Measurements from ENCODE around the gene UGT2B11.
"Not testable (repeated sequence)": the region's sequence is repeated elsewhere in the genome, so short reads cannot be mapped to it uniquely, and the experiment has no call there.

Gene UGT2B11

DNA sequence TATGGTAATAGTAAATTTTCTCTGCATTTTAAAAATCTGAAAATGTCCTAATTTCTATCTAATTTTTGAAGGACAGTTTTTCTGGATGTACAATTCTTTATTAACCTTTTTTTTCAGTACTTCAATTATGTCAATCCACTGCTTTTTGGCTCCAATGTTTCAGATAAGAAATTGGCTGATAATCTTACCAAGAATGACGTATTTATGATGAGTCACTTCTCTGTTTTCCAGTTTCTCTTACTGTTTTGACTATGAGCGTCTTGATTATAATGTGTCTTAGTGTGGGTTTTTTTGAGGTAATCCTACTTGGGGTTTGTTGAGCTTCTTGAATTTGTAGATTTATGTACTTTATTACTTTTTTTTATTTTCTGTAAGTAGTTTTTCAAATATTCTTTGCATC lies 47.2 kb downstream of the UGT2B11 start:
- H3K36me3 ChIP-seq (ENCODE audit: control insufficient read depth, low read length): no peaks in the 10 kb centered on the region
- H3K27me3 ChIP-seq (ENCODE audit: control insufficient read depth, low read length): no peaks in the 10 kb centered on the region
- H3F3A ChIP-seq (ENCODE audit: control insufficient read depth, insufficient read depth): no peaks in the 10 kb centered on the region
- TF ChIP-seq, protein P1, sequence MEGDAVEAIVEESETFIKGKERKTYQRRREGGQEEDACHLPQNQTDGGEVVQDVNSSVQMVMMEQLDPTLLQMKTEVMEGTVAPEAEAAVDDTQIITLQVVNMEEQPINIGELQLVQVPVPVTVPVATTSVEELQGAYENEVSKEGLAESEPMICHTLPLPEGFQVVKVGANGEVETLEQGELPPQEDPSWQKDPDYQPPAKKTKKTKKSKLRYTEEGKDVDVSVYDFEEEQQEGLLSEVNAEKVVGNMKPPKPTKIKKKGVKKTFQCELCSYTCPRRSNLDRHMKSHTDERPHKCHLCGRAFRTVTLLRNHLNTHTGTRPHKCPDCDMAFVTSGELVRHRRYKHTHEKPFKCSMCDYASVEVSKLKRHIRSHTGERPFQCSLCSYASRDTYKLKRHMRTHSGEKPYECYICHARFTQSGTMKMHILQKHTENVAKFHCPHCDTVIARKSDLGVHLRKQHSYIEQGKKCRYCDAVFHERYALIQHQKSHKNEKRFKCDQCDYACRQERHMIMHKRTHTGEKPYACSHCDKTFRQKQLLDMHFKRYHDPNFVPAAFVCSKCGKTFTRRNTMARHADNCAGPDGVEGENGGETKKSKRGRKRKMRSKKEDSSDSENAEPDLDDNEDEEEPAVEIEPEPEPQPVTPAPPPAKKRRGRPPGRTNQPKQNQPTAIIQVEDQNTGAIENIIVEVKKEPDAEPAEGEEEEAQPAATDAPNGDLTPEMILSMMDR (IDR thresholded peaks at IDR 0.05; ENCODE audit: low read depth, low read length, poor library complexity, severe bottlenecking): no peak
- no peak for TF ChIP-seq EZH2phosphoT487 (IDR thresholded peaks at IDR 0.05; ENCODE audit: borderline replicate concordance, low read length)
- no peaks in the 10 kb centered on the region for H3K79me2 ChIP-seq (ENCODE audit: control insufficient read depth, low read length)
- no peak overlapping the region for H3K27ac ChIP-seq (ENCODE audit: low read depth, low read length)
- no peaks in the 10 kb centered on the region for H3K4me1 ChIP-seq (ENCODE audit: control insufficient read depth, low read length)
- no peak overlapping the region for H3K4me3 ChIP-seq (ENCODE audit: low read length)
- H3K9me3 ChIP-seq (ENCODE audit: control insufficient read depth, insufficient read depth, low read length): no peaks in the 10 kb centered on the region
- H3K4me2 ChIP-seq (ENCODE audit: low read length): no peak overlapping the region
- H3K9me2 ChIP-seq (replicated peaks; ENCODE audit: control insufficient read depth, low read length): no peaks in the 10 kb centered on the region
- no peaks in the 10 kb centered on the region for H4K20me1 ChIP-seq (ENCODE audit: control insufficient read depth, insufficient read depth, low read depth, low read length)

DNA sequence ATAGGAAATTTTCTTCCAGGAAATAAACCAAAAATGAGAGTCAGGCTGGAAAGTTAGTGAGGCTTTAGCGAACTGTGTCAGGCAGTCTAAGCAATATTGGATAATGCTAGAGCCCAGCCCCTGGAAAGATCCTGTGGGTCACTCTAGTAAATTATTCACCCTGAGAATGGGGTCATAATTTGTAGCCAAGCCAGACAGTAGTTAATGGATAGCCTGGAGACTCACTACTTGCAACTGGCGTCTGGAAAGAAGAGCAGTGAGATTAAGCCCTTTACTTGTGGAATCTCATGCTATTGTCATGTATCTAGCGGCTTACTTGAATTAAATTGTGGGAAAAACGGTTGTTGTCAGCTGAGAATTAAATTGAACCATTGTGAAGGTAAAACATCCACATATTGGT lies 48.2 kb downstream of the UGT2B11 start:
- not testable (repeated sequence) for H3K9me3 ChIP-seq (ENCODE audit: control insufficient read depth, insufficient read depth, low read length); H3K79me2 ChIP-seq (ENCODE audit: control insufficient read depth, low read length); H3K9me2 ChIP-seq (replicated peaks; ENCODE audit: control insufficient read depth, low read length); H3K27me3 ChIP-seq (ENCODE audit: control insufficient read depth, low read length); H3K4me2 ChIP-seq (ENCODE audit: low read length); H4K20me1 ChIP-seq (ENCODE audit: control insufficient read depth, insufficient read depth, low read depth, low read length); H3K36me3 ChIP-seq (ENCODE audit: control insufficient read depth, low read length); H3K4me3 ChIP-seq (ENCODE audit: low read length); H3F3A ChIP-seq (ENCODE audit: control insufficient read depth, insufficient read depth); H3K4me1 ChIP-seq (ENCODE audit: control insufficient read depth, low read length); H3K27ac ChIP-seq (ENCODE audit: low read depth, low read length)

DNA sequence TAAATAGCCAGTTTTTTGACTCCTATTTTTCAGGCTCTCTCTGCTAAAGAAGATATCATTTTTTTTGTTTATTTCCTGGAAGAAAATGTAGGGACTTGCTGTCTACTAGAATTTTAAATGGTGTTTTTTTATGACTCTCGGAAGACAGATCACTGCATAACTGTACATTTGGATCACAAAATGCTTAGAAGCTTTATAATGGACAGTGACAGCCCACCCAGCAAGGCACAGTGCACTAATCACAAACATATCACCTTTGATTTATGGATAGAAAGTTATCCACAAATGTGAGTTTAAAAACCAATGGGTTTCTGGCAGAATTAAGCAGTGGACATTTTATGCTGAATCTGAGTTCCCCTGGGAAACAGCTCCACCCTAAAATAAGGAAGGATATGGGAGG lies 48.8 kb downstream of the UGT2B11 start:
- H3K27ac ChIP-seq (ENCODE audit: low read depth, low read length); H3K27me3 ChIP-seq (ENCODE audit: control insufficient read depth, low read length); H3K4me3 ChIP-seq (ENCODE audit: low read length); H4K20me1 ChIP-seq (ENCODE audit: control insufficient read depth, insufficient read depth, low read depth, low read length); H3K79me2 ChIP-seq (ENCODE audit: control insufficient read depth, low read length); H3K4me2 ChIP-seq (ENCODE audit: low read length); H3K9me3 ChIP-seq (ENCODE audit: control insufficient read depth, insufficient read depth, low read length); H3K36me3 ChIP-seq (ENCODE audit: control insufficient read depth, low read length); H3F3A ChIP-seq (ENCODE audit: control insufficient read depth, insufficient read depth); H3K4me1 ChIP-seq (ENCODE audit: control insufficient read depth, low read length); H3K9me2 ChIP-seq (replicated peaks; ENCODE audit: control insufficient read depth, low read length): not testable (repeated sequence)

DNA sequence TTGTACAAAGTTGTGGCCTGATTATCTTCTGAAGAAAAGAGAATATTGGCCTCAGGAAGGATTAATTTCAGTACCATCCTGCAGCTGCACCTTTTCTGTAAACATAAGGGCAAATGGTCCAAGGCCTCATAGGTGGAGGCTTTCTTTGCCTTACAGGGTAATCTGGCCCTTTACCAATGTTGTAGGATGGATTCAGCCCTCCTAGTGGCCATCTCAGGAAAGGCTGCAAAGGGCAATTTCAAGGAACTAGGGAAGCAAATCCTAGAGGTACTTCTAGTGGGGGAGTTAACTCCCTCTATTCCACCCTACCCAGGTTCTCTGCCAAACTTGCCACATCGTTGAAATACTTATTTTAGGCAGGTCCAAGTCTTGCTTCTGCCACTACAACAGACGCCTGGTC lies 57.6 kb downstream of the UGT2B11 start:
- H3K4me1 ChIP-seq (ENCODE audit: control insufficient read depth, low read length): no peaks in the 10 kb centered on the region
- no peaks in the 10 kb centered on the region for H3K9me3 ChIP-seq (ENCODE audit: control insufficient read depth, insufficient read depth, low read length)
- no peaks in the 10 kb centered on the region for H3F3A ChIP-seq (ENCODE audit: control insufficient read depth, insufficient read depth)
- no peaks in the 10 kb centered on the region for H3K79me2 ChIP-seq (ENCODE audit: control insufficient read depth, low read length)
- H3K36me3 ChIP-seq (ENCODE audit: control insufficient read depth, low read length): no peaks in the 10 kb centered on the region
- H3K27ac ChIP-seq (ENCODE audit: low read depth, low read length): no peak overlapping the region
- no peaks in the 10 kb centered on the region for H4K20me1 ChIP-seq (ENCODE audit: control insufficient read depth, insufficient read depth, low read depth, low read length)
- H3K9me2 ChIP-seq (replicated peaks; ENCODE audit: control insufficient read depth, low read length): no peaks in the 10 kb centered on the region
- H3K4me2 ChIP-seq (ENCODE audit: low read length): no peak overlapping the region
- no peaks in the 10 kb centered on the region for H3K27me3 ChIP-seq (ENCODE audit: control insufficient read depth, low read length)
- H3K4me3 ChIP-seq (ENCODE audit: low read length): no peak overlapping the region
- TF ChIP-seq, protein P1 (IDR thresholded peaks at IDR 0.05; ENCODE audit: low read depth, low read length, poor library complexity, severe bottlenecking): no peak
- no peak for TF ChIP-seq EZH2phosphoT487 (IDR thresholded peaks at IDR 0.05; ENCODE audit: borderline replicate concordance, low read length)
